Prostate gland (tissue), 2 donors: ENCODE measurements around the gene ZNF827. TPM values are rescaled to one million over a fixed set of nuclear protein-coding genes. Genes with fewer than 3 reads are reported as not detected.

Experiments
- DNase-seq: peaks from one replicate; pipeline ENCODE4 v3.0.0-alpha.2; 2019; ENCODE audit warnings: low spot score
- H3K27ac ChIP-seq, 2 donors: fragments of 200-600 bp; sonication (generic); 2 replicates each; pipeline ENCODE4 v1.5.1; 2017 to 2019
- H3K27me3 ChIP-seq: fragments of 200-600 bp; sonication (generic); replicated peaks from 2 replicates; pipeline ENCODE4 v1.5.1; 2019; ENCODE audit not compliant: insufficient read depth
- H3K36me3 ChIP-seq, 2 donors: fragments of 200-600 bp; sonication (generic); 1 replicate in 1 of 2; 2 replicates in 1 of 2; pipeline versions ENCODE4 v1.5.1 to v1.8.1; 2017 to 2019
- H3K4me1 ChIP-seq: fragments of 200-600 bp; sonication (generic); replicated peaks from 2 replicates; pipeline ENCODE4 v1.5.1; 2019
- H3K4me3 ChIP-seq, 2 donors: fragments of 200-600 bp; sonication (generic); 2 replicates each; pipeline ENCODE4 v1.5.1; 2017 to 2019
- H3K9me3 ChIP-seq: fragments of 200-600 bp; sonication (generic); 2 replicates; pipeline ENCODE4 v1.5.1; 2017
- CTCF ChIP-seq, 4 experiments: fragments of 200-600 bp in 2 of 4; fragments of 450-650 bp in 2 of 4; sonication (generic) in 2 of 4; IDR thresholded peaks; 1 replicate in 3 of 4; 2 replicates in 1 of 4; pipeline ENCODE4 v1.5.1; 2016 to 2019; ENCODE audit warnings: antibody characterized with exemption in 4 of 4, mild to moderate bottlenecking in 2 of 4, moderate library complexity in 2 of 4
- POLR2A ChIP-seq: fragments of 450-650 bp; IDR thresholded peaks from one replicate; pipeline ENCODE4 v1.6.1; 2016; ENCODE audit warnings: antibody characterized with exemption, mild to moderate bottlenecking
- POLR2AphosphoS5 ChIP-seq: sonication (generic); formaldehyde crosslinking; IDR thresholded peaks from one replicate; pipeline ENCODE4 v1.6.1; 2017; ENCODE audit warnings: antibody characterized with exemption
- WGBS: methylation state at CpG from one replicate; pipeline ENCODE4 v1.1.5; 2018; 5-methylcytosine and 5-hydroxymethylcytosine counted together
- intact Hi-C: fragments of 100-400 bp; cut with DNase I; formaldehyde crosslinking; loops from one replicate; pipeline ENCODE4 v1.14.2; 2022
- total RNA-seq, 2 donors: library from RNA; depleted of rRNA; stranded (reverse); fragments of >200 nt; gene quantifications; one replicate each; pipeline ENCODE4 v1.1.0, GENCODE V29; 2016

The ZNF827 gene
- total RNA-seq, 2 donors from 2014 or later = 221 to 286 TPM

GRCh38 chr4:145870155-145871020 lies 68.2 kb downstream of the ZNF827 start:
- no peak overlapping the region for H3K27ac ChIP-seq
- no peak for DNase-seq
- WGBS = 75% methylated on average over 9 of the region's 9 CpGs
- no peaks in the 10 kb centered on the region for H3K36me3 ChIP-seq
- peaks cover 7% of the 10 kb centered on the region for H3K4me1 ChIP-seq
- intact Hi-C loops = no loop called here
- no peak overlapping the region for H3K4me3 ChIP-seq
- no peaks in the 10 kb centered on the region for H3K9me3 ChIP-seq
- no peaks in the 10 kb centered on the region for H3K27me3 ChIP-seq
- no peak for TF ChIP-seq CTCF (IDR thresholded peaks at IDR 0.05)
- no peak for TF ChIP-seq POLR2A
- TF ChIP-seq POLR2AphosphoS5 = no peak

GRCh38 chr4:145868637-145869409 lies 69.8 kb downstream of the ZNF827 start:
- intact Hi-C loops = no loop called here
- H3K4me1 ChIP-seq = peaks cover 7% of the 10 kb centered on the region
- no peak overlapping the region for H3K27ac ChIP-seq
- no peak for TF ChIP-seq CTCF (IDR thresholded peaks at IDR 0.05)
- no peak for TF ChIP-seq POLR2AphosphoS5
- no peak for TF ChIP-seq POLR2A
- 28% methylated on average over 1 of the region's 1 CpG for WGBS
- no peaks in the 10 kb centered on the region for H3K36me3 ChIP-seq
- H3K9me3 ChIP-seq = no peaks in the 10 kb centered on the region
- H3K4me3 ChIP-seq = no peak overlapping the region
- no peaks in the 10 kb centered on the region for H3K27me3 ChIP-seq
- no peak for DNase-seq

GRCh38 chr4:145867406-145867805 lies 71.2 kb downstream of the ZNF827 start:
- no peak for DNase-seq
- Histone ChIP-seq H3K4me3 (no peak overlapping the region), H3K27ac (no peak overlapping the region), H3K36me3 (no peaks in the 10 kb centered on the region), H3K9me3 (no peaks in the 10 kb centered on the region), H3K4me1 (peaks cover 7% of the 10 kb centered on the region), H3K27me3 (no peaks in the 10 kb centered on the region)
- intact Hi-C loops = no loop called here
- TF ChIP-seq POLR2A = no peak
- TF ChIP-seq CTCF (IDR thresholded peaks at IDR 0.05) = no peak
- no peak for TF ChIP-seq POLR2AphosphoS5

- no peak overlapping the region for H3K27ac ChIP-seq
- no peak overlapping the region for H3K4me3 ChIP-seq
- intact Hi-C loops = no loop called here
- no peak for DNase-seq
- 81% methylated on average over 4 of the region's 4 CpGs for WGBS
- H3K27me3 ChIP-seq = no peaks in the 10 kb centered on the region
- peaks cover 7% of the 10 kb centered on the region for H3K4me1 ChIP-seq
- no peaks in the 10 kb centered on the region for H3K36me3 ChIP-seq
- TF ChIP-seq POLR2A = no peak
- TF ChIP-seq CTCF (IDR thresholded peaks at IDR 0.05) = no peak
- TF ChIP-seq POLR2AphosphoS5 = no peak
- no peaks in the 10 kb centered on the region for H3K9me3 ChIP-seq
Measured at GRCh38 chr4:145866991-145867390, 71.6 kb downstream of the ZNF827 start.
